Measurements from ENCODE around the gene MAPK12. TPM values are rescaled to one million over a fixed set of nuclear protein-coding genes. Genes with fewer than 3 reads are reported as not detected.
A peak's percentile ranks its signal among the peaks of the same experiment; 100 is the strongest.
"Not testable (repeated sequence)": the region's sequence is repeated elsewhere in the genome, so short reads cannot be mapped to it uniquely, and the experiment has no call there.

The MAPK12 gene
- total RNA-seq, 4 donors from 2014 or later, result 10.1 to 18.4 (median 14.0) TPM

DNA sequence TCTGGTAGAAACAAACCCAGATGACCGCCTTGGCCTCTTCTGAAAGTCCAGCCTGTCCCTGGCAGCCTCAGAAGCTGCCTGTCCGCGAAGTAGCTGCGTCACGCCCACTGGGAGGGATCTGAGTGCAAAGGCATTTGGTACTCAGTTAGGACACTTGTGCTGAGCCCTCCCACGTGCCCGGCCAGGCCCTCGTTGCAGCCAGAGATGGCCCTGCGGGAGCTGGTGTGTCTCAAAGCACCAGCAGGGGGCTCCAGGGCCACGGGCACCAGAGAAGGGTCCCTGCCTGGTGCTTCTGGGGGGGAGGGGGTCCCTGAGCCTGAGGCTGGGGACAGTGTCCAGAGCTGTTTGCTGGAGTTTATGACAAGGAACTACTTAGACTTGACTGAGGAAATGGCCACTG lies 54.9 kb downstream of the MAPK12 start:
- no CpG with 5 or more reads among the region's 10 CpGs for WGBS, 2 donors (ENCODE audit: low coverage in 1 of 2)
- Histone ChIP-seq H3K36me3 (peaks cover 0 to 76% of the 10 kb centered on the region in 2 donors), H3K4me3 (no peak overlapping the region), H3K9me3 (no peaks in the 10 kb centered on the region), H3K27me3 (no peaks in the 10 kb centered on the region), H3K4me1 (peaks cover 0 to 70% (median 8%) of the 10 kb centered on the region in 3 donors), H3K27ac (no peak overlapping the region)
- ATAC-seq, result peak; percentile 57
- peak in 3 of 4 experiments; percentile 17 to 48 (median 36) for TF ChIP-seq CTCF (IDR thresholded peaks at IDR 0.05)
- TF ChIP-seq POLR2AphosphoS5 (IDR thresholded peaks at IDR 0.05), result no peak
- TF ChIP-seq POLR2A (IDR thresholded peaks at IDR 0.05), result no peak
- no peak for TF ChIP-seq EP300 (IDR thresholded peaks at IDR 0.05)

DNA sequence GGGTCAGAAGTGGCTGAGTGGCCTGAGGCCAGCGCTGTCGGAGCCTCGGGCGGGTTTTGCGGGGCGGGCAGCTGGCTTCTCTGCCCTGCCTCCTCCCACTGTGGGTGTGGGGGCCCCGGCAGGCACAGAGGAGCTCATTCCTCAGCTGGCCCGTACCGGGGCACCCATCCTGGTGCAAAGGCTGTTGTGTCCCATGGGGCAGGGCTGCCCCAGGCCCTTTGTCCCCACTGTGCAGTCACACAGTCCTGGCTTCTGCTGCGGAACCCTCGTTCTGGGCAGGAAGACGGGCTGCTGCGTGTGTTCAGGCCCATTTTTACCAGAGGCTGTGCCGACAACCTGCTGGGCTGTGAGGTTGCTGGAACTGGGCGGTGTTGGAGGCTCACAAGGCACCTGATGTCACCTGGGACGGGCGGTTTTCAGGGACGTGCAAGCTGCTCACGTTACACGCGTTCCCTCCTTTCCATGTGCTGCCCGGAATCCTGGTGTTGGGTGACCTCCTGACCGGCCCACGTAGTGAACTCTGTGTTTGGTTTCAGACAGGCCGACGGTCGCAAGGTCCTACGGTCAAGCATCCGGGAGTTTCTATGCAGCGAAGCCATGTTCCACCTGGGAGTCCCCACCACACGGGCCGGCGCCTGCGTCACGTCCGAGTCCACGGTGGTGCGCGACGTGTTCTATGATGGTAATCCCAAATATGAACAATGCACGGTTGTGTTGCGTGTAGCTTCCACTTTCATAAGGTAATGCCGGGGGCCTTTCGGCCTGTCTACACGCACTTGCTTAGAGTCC lies 55.5 kb downstream of the MAPK12 start:
- Histone ChIP-seq H3K4me1 (peaks cover 0 to 73% (median 8%) of the 10 kb centered on the region in 3 donors), H3K27me3 (no peaks in the 10 kb centered on the region), H3K36me3 (peaks cover 0 to 69% of the 10 kb centered on the region in 2 donors), H3K9me3 (no peaks in the 10 kb centered on the region), H3K4me3 (no peak overlapping the region), H3K27ac (peak overlapping the region in 3 of 4 donors; percentile 23 to 67 (median 43))
- ATAC-seq, result no peak
- TF ChIP-seq CTCF (IDR thresholded peaks at IDR 0.05), result no peak
- TF ChIP-seq POLR2A (IDR thresholded peaks at IDR 0.05), result no peak
- TF ChIP-seq POLR2AphosphoS5 (IDR thresholded peaks at IDR 0.05), result no peak
- no peak for TF ChIP-seq EP300 (IDR thresholded peaks at IDR 0.05)
- 82 to 96% methylated on average over 5 to 13 of the region's 45 CpGs for WGBS, 2 donors (ENCODE audit: low coverage in 1 of 2)

GRCh38 chr22:50204998-50205397 lies 56.5 kb downstream of the MAPK12 start:
- not testable (repeated sequence) for H3K27ac ChIP-seq, H3K4me3 ChIP-seq, H3K27me3 ChIP-seq, ATAC-seq, H3K9me3 ChIP-seq
- H3K36me3 ChIP-seq, result peaks cover 0 to 60% of the 10 kb centered on the region in 2 donors
- H3K4me1 ChIP-seq, result peaks cover 0 to 76% (median 9%) of the 10 kb centered on the region in 3 donors
- WGBS, 2 donors (ENCODE audit: low coverage in 1 of 2), result 74 to 88% methylated on average over 7 to 9 of the region's 9 CpGs

DNA sequence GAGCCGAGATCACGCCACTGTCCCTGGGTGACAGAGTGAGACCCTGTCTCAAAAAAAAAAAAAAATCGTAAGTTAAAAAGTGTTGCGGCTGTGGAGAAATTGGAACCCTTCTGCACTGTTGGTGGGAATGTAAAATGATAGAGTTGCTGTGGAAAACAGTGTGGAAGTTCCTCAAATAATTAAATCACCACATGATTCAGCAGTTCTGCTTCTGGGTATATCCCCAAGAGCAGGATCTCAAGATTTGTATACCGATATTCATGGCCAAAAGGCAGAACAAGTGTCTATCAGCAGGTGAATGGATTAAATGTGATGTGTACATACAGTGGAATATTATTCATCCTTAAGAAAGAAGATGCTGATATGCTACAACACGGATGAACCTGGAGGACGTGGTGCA lies 56.9 kb downstream of the MAPK12 start:
- ATAC-seq, result no peak
- TF ChIP-seq POLR2A (IDR thresholded peaks at IDR 0.05) (no peak), CTCF (IDR thresholded peaks at IDR 0.05) (no peak), POLR2AphosphoS5 (IDR thresholded peaks at IDR 0.05) (no peak), EP300 (IDR thresholded peaks at IDR 0.05) (no peak)
- H3K4me1 ChIP-seq, result peaks cover 0 to 76% (median 13%) of the 10 kb centered on the region in 3 donors
- H3K4me3 ChIP-seq, result no peak overlapping the region
- H3K27me3 ChIP-seq, result no peaks in the 10 kb centered on the region
- no peaks in the 10 kb centered on the region for H3K9me3 ChIP-seq
- H3K27ac ChIP-seq, result no peak overlapping the region
- H3K36me3 ChIP-seq, result peaks cover 0 to 55% of the 10 kb centered on the region in 2 donors
- WGBS, 2 donors (ENCODE audit: low coverage in 1 of 2), result 72 to 87% methylated on average over 4 to 7 of the region's 7 CpGs

- no peak for TF ChIP-seq POLR2AphosphoS5 (IDR thresholded peaks at IDR 0.05)
- no peak for TF ChIP-seq CTCF (IDR thresholded peaks at IDR 0.05)
- no peak for TF ChIP-seq POLR2A (IDR thresholded peaks at IDR 0.05)
- no peak for TF ChIP-seq EP300 (IDR thresholded peaks at IDR 0.05)
- Histone ChIP-seq H3K27ac (no peak overlapping the region), H3K27me3 (no peaks in the 10 kb centered on the region), H3K36me3 (peaks cover 0 to 48% of the 10 kb centered on the region in 2 donors), H3K4me1 (peaks cover 0 to 78% (median 14%) of the 10 kb centered on the region in 3 donors), H3K9me3 (no peaks in the 10 kb centered on the region), H3K4me3 (no peak overlapping the region)
- WGBS, 2 donors (ENCODE audit: low coverage in 1 of 2), result 78% methylated on average over 1 of the region's 1 CpG; no CpG with 5 or more reads in 1 of the 2 donors
- no peak for ATAC-seq
These were observed 58.2 kb downstream of the MAPK12 start for GRCh38 chr22:50203288-50203687.

Other genes starting within 250 kb of the MAPK12 start
- not detected for gene IL17REL, start 248.9 kb downstream of the MAPK12 start, total RNA-seq
- not detected for gene TTLL8, start 203.4 kb downstream of the MAPK12 start, total RNA-seq
- under 1 TPM in 2 of 4 donors, not detected in 2; 0.07 to 0.13 TPM for gene MLC1, start 176.3 kb downstream of the MAPK12 start, total RNA-seq
- under 1 TPM in 1 of 4 donors, not detected in 3; 0.78 TPM for gene MOV10L1, start 171.7 kb downstream of the MAPK12 start, total RNA-seq
- under 1 TPM in 2 of 4 donors, not detected in 2; 0.13 to 0.46 TPM for gene PANX2, start 91.0 kb downstream of the MAPK12 start, total RNA-seq
- gene TRABD, start 75.8 kb downstream of the MAPK12 start, total RNA-seq, result 10 to 100 TPM; 15.7 to 22.0 (median 19.0) TPM
- gene SELENOO, start 60.7 kb downstream of the MAPK12 start, total RNA-seq, result 10 to 100 TPM; 19.9 to 42.6 (median 27.3) TPM
- 10 to 100 TPM; 26.1 to 48.3 (median 37.4) TPM for gene TUBGCP6, start 16.7 kb downstream of the MAPK12 start, total RNA-seq
- gene HDAC10, start 10.4 kb downstream of the MAPK12 start, total RNA-seq, result 10 to 100 TPM in 3 of 4 donors, 1 to 10 TPM in 1; 9.4 to 24.7 (median 12.5) TPM
- 10 to 100 TPM in 2 of 4 donors, 1 to 10 TPM in 2; 6.8 to 11.5 (median 10.4) TPM for gene MAPK11, start 8.7 kb upstream of the MAPK12 start, total RNA-seq
- 100 to 1,000 TPM in 2 of 4 donors, 10 to 100 TPM in 2; 93.2 to 207 (median 102) TPM for gene PLXNB2, start 46.0 kb upstream of the MAPK12 start, total RNA-seq
- gene DENND6B, start 65.3 kb upstream of the MAPK12 start, total RNA-seq, result 1 to 10 TPM; 2.0 to 4.8 (median 2.8) TPM
- 10 to 100 TPM; 52.2 to 73.5 (median 64.2) TPM for gene PPP6R2, start 81.6 kb upstream of the MAPK12 start, total RNA-seq
- gene SBF1, start 213.4 kb upstream of the MAPK12 start, total RNA-seq, result 100 to 1,000 TPM in 1 of 4 donors, 10 to 100 TPM in 3; 63.7 to 122 (median 64.4) TPM
- under 1 TPM in 1 of 4 donors, not detected in 3; 0.40 TPM for gene ADM2, start 219.9 kb upstream of the MAPK12 start, total RNA-seq
- gene MIOX, start 225.2 kb upstream of the MAPK12 start, total RNA-seq, result not detected
- 10 to 100 TPM; 35.5 to 58.4 (median 45.1) TPM for gene LMF2, start 246.0 kb upstream of the MAPK12 start, total RNA-seq
- gene NCAPH2, start 246.5 kb upstream of the MAPK12 start, total RNA-seq, result 10 to 100 TPM; 34.8 to 45.0 (median 42.1) TPM